HepG2 (cell line): ENCODE measurements around the gene RNU4-1. TPM values are rescaled to one million over a fixed set of nuclear protein-coding genes. Genes with fewer than 3 reads are reported as not detected.

ENCODE experiments used
- AHR ChIP-seq: IDR thresholded peaks from 2 replicates; pipeline ENCODE4 v1.6.1; 2018; ENCODE audit warnings: missing genetic modification reagents, missing compliant biosample characterization
- ARID2 ChIP-seq: sonication (generic); formaldehyde crosslinking; IDR thresholded peaks from 2 replicates; pipeline ENCODE4 v1.8.1; 2022; ENCODE audit warnings: mild to moderate bottlenecking, missing genetic modification reagents, borderline replicate concordance
- ARNTL ChIP-seq: sonication (generic); formaldehyde crosslinking; IDR thresholded peaks from 2 replicates; pipeline ENCODE4 v1.4.0; 2020; ENCODE audit warnings: mild to moderate bottlenecking, missing genetic modification reagents
- ATF7-NPFF ChIP-seq: sonication (generic); formaldehyde crosslinking; IDR thresholded peaks from 2 replicates; pipeline ENCODE4 v1.8.1; 2023; ENCODE audit warnings: mild to moderate bottlenecking, low read depth, missing genetic modification reagents, moderate library complexity
- FLYWCH1 ChIP-seq: sonication (generic); formaldehyde crosslinking; IDR thresholded peaks from 2 replicates; pipeline ENCODE4 v1.8.1; 2023; ENCODE audit warnings: mild to moderate bottlenecking, missing genetic modification reagents
- GATAD1 ChIP-seq: IDR thresholded peaks from 2 replicates; pipeline ENCODE4 v1.6.1; 2016; ENCODE audit warnings: missing genetic modification reagents, missing compliant biosample characterization
- MAZ ChIP-seq, 2 experiments: sonication (generic) in 1 of 2; formaldehyde crosslinking in 1 of 2; IDR thresholded peaks; 2 replicates each; pipeline versions ENCODE4 v1.5.0 to v1.6.1; 2012 to 2020; ENCODE audit warnings: low read depth in 2 of 2, mild to moderate bottlenecking in 2 of 2, borderline replicate concordance in 1 of 2, improper control_type of control experiment in 1 of 2, low read length in 1 of 2, missing genetic modification reagents in 1 of 2, moderate library complexity in 1 of 2
- NFRKB ChIP-seq: fragments of 450-650 bp; IDR thresholded peaks from 2 replicates; pipeline ENCODE4 v1.6.1; 2017
- NR2F2 ChIP-seq: IDR thresholded peaks from 2 replicates; pipeline ENCODE4 v1.6.1; 2012; ENCODE audit warnings: low read depth, inconsistent platforms, borderline replicate concordance
- RARA ChIP-seq: IDR thresholded peaks from 2 replicates; pipeline ENCODE4 v1.6.1; 2016; ENCODE audit warnings: missing genetic modification reagents, missing compliant biosample characterization
- RFX5 ChIP-seq: IDR thresholded peaks from 2 replicates; pipeline ENCODE4 v1.6.1; 2011; ENCODE audit warnings: low read depth, low read length, improper control_type of control experiment
- SAFB2 ChIP-seq: sonication (generic); formaldehyde crosslinking; IDR thresholded peaks from 2 replicates; pipeline ENCODE4 v1.5.1; 2020; ENCODE audit warnings: missing genetic modification reagents, low read depth, mild to moderate bottlenecking, borderline replicate concordance
- SRF ChIP-seq: IDR thresholded peaks from 2 replicates; pipeline ENCODE4 v1.6.1; 2011; ENCODE audit warnings: mild to moderate bottlenecking, low read depth, low read length, moderate library complexity
- TEAD2 ChIP-seq: sonication (generic); formaldehyde crosslinking; IDR thresholded peaks from 2 replicates; pipeline ENCODE4 v1.9.0; 2021; ENCODE audit warnings: missing genetic modification reagents
- ZNF180 ChIP-seq: sonication (generic); formaldehyde crosslinking; IDR thresholded peaks from 2 replicates; pipeline ENCODE4 v1.4.0; 2020; ENCODE audit warnings: low read depth, missing genetic modification reagents, borderline replicate concordance
- ZNF484 ChIP-seq: sonication (generic); formaldehyde crosslinking; IDR thresholded peaks from 2 replicates; pipeline ENCODE4 v1.5.1; 2020; ENCODE audit warnings: mild to moderate bottlenecking, low read depth, missing genetic modification reagents, borderline replicate concordance
- ZNF567 ChIP-seq: sonication (generic); formaldehyde crosslinking; IDR thresholded peaks from 2 replicates; pipeline ENCODE4 v1.8.1; 2023; ENCODE audit warnings: mild to moderate bottlenecking, missing genetic modification reagents, borderline replicate concordance
- ZNF616 ChIP-seq: sonication (generic); formaldehyde crosslinking; IDR thresholded peaks from 2 replicates; pipeline ENCODE4 v1.5.0; 2020; ENCODE audit warnings: low read depth, mild to moderate bottlenecking, missing genetic modification reagents
- ZNF660 ChIP-seq: sonication (generic); formaldehyde crosslinking; IDR thresholded peaks from 2 replicates; pipeline ENCODE4 v1.5.1; 2020; ENCODE audit warnings: mild to moderate bottlenecking, low read depth, missing genetic modification reagents, borderline replicate concordance
- ZNF7 ChIP-seq: IDR thresholded peaks from 2 replicates; pipeline ENCODE4 v1.6.1; 2016; ENCODE audit warnings: missing biosample characterization, missing genetic modification reagents
- ZNF792 ChIP-seq: IDR thresholded peaks from 2 replicates; pipeline ENCODE4 v1.6.1; 2016
- ZNF878 ChIP-seq: sonication (generic); formaldehyde crosslinking; IDR thresholded peaks from 2 replicates; pipeline ENCODE4 v1.8.1; 2023; ENCODE audit warnings: mild to moderate bottlenecking, missing genetic modification reagents, moderate library complexity
- polyA plus RNA-seq, 8 experiments: library from polyadenylated mRNA; depleted of rRNA in 3 of 8; stranded (reverse) in 7 of 8; unstranded in 1 of 8; fragments of >200 nt; fragmentation: Illumina TruSeq in 4 of 8; extraction: Trizol in 4 of 8; gene quantifications; 2 replicates each; pipeline versions ENCODE4 v1.2.1 to v1.2.3, GENCODE V29; 2011 to 2016; ENCODE audit warnings: low read depth in 4 of 8, missing spikeins in 1 of 8, mixed read lengths in 1 of 8; ENCODE audit not compliant: insufficient read depth in 1 of 8
- total RNA-seq, 5 experiments: library from RNA; depleted of rRNA; stranded (reverse); fragments of >200 nt; fragmentation: Illumina TruSeq; extraction: Trizol; gene quantifications; 2 replicates each; pipeline ENCODE4 v1.2.3, GENCODE V29; 2016; ENCODE audit warnings: low read depth in 1 of 5
- TF ChIP-seq, protein P1 (sequence below): sonication (generic); formaldehyde crosslinking; IDR thresholded peaks from 2 replicates; pipeline ENCODE4 v1.4.0; 2020; ENCODE audit warnings: mild to moderate bottlenecking, low read depth, missing genetic modification reagents
- TF ChIP-seq, protein P2 (sequence below): sonication (generic); formaldehyde crosslinking; IDR thresholded peaks from 2 replicates; pipeline ENCODE4 v1.4.0; 2020; ENCODE audit warnings: missing genetic modification reagents
- TF ChIP-seq, protein P3 (sequence below), 2 experiments: sonication (generic) in 1 of 2; formaldehyde crosslinking in 1 of 2; IDR thresholded peaks; 2 replicates each; pipeline versions ENCODE4 v1.4.0 to v1.6.1; 2018 to 2020; ENCODE audit warnings: missing genetic modification reagents in 2 of 2, borderline replicate concordance in 1 of 2, low read depth in 1 of 2, mild to moderate bottlenecking in 1 of 2, missing biosample characterization in 1 of 2

RNU4-1 gene
- total and polyA plus RNA-seq, 2 of the 13 experiments (the other 11 are each of a cell fraction or from before 2014, with no cell fraction given) = 7,407 TPM; not detected in 1

DNA sequence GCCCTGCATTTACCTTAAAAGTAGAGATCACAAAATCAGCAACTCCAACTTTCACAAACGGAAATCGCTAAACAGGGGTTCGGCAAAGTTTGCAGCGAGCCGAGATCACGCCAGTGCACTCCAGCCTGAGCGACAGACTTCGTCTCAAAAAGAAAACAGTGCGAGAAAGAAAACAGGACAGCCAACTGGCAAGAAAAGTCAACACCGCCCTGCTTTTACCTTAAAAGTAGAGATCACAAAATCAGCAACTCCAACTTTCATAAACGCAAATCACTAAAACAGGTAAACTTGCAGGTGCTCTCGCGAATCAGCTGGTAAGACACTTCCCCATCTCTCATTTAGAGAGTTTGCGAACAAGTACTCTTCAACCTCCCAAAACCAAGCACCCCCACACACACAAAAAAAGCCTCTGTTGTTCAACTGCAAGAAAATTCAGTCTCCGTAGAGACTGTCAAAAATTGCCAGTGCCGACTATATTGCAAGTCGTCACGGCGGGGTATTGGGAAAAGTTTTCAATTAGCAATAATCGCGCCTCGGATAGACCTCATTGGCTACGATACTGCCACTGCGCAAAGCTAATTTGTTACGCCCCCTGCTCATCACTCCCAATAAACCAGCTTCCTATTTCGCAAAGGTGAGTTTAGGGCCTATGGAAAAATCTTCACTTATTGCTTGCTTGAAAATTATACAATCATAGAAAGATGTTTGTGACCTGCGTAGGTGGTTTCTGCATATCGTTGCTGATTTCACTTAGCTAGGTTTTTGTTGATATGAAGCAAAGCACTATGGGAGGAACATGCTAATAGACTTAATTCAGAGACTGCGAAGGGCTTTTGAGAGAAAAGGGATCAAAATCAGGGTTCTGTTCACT is at the start of gene RNU4-1 (continued):
- TF ChIP-seq, protein P1, sequence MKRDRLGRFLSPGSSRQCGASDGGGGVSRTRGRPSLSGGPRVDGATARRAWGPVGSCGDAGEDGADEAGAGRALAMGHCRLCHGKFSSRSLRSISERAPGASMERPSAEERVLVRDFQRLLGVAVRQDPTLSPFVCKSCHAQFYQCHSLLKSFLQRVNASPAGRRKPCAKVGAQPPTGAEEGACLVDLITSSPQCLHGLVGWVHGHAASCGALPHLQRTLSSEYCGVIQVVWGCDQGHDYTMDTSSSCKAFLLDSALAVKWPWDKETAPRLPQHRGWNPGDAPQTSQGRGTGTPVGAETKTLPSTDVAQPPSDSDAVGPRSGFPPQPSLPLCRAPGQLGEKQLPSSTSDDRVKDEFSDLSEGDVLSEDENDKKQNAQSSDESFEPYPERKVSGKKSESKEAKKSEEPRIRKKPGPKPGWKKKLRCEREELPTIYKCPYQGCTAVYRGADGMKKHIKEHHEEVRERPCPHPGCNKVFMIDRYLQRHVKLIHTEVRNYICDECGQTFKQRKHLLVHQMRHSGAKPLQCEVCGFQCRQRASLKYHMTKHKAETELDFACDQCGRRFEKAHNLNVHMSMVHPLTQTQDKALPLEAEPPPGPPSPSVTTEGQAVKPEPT = no peak
- no peak for TF ChIP-seq MAZ (IDR thresholded peaks at IDR 0.05; ENCODE audit: borderline replicate concordance, low read depth, low read length)
- TF ChIP-seq MAZ (CRISPR knock-in tag; IDR thresholded peaks at IDR 0.05; ENCODE audit: low read depth) = no peak
- TF ChIP-seq ARNTL (CRISPR knock-in tag) = no peak
- no peak for TF ChIP-seq ZNF484
- TF ChIP-seq, protein P2, sequence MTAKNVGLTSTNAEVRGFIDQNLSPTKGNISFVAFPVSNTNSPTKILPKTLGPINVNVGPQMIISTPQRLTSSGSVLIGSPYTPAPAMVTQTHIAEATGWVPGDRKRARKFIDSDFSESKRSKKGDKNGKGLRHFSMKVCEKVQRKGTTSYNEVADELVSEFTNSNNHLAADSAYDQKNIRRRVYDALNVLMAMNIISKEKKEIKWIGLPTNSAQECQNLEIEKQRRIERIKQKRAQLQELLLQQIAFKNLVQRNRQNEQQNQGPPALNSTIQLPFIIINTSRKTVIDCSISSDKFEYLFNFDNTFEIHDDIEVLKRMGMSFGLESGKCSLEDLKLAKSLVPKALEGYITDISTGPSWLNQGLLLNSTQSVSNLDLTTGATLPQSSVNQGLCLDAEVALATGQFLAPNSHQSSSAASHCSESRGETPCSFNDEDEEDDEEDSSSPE = peak; percentile 61; the same call in 1 of the 2 replicates
- TF ChIP-seq SRF = no peak
- TF ChIP-seq NR2F2 = peak; percentile 68; the same call in 1 of the 2 replicates
- no peak for TF ChIP-seq TEAD2 (CRISPR knock-in tag)
- peak; percentile 36; the same call in 1 of the 2 replicates for TF ChIP-seq ATF7-NPFF (CRISPR knock-in tag)
- TF ChIP-seq GATAD1 (CRISPR knock-in tag) = peak; percentile 30; the same call in 1 of the 2 replicates
- 0 out of 2 replicates have a peak, but pooled peaks have one; percentile 6 for TF ChIP-seq ARID2 (CRISPR knock-in tag)
- no peak for TF ChIP-seq ZNF616 (CRISPR knock-in tag)
- TF ChIP-seq, protein P3, sequence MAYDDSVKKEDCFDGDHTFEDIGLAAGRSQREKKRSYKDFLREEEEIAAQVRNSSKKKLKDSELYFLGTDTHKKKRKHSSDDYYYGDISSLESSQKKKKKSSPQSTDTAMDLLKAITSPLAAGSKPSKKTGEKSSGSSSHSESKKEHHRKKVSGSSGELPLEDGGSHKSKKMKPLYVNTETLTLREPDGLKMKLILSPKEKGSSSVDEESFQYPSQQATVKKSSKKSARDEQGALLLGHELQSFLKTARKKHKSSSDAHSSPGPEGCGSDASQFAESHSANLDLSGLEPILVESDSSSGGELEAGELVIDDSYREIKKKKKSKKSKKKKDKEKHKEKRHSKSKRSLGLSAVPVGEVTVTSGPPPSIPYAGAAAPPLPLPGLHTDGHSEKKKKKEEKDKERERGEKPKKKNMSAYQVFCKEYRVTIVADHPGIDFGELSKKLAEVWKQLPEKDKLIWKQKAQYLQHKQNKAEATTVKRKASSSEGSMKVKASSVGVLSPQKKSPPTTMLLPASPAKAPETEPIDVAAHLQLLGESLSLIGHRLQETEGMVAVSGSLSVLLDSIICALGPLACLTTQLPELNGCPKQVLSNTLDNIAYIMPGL (CRISPR knock-in tag; IDR thresholded peaks at IDR 0.05; ENCODE audit: borderline replicate concordance in 1 of 2, low read depth in 1 of 2) = no peak
- 0 out of 2 replicates have a peak, but pooled peaks have one; percentile 46 for TF ChIP-seq ZNF7 (CRISPR knock-in tag)
- no peak for TF ChIP-seq RFX5
- TF ChIP-seq ZNF792 (CRISPR knock-in tag) = no peak; the same call in 1 of the 2 replicates
- TF ChIP-seq RARA (CRISPR knock-in tag) = peak; percentile 41
- TF ChIP-seq SAFB2 (CRISPR knock-in tag) = peak; percentile 38; the same call in 1 of the 2 replicates
- TF ChIP-seq ZNF660 = no peak
- no peak for TF ChIP-seq NFRKB
- peak; percentile 8; the same call in 1 of the 2 replicates for TF ChIP-seq ZNF180 (CRISPR knock-in tag)
- no peak for TF ChIP-seq AHR (CRISPR knock-in tag)
- TF ChIP-seq FLYWCH1 = no peak
- TF ChIP-seq ZNF878 = peak; percentile 91
- no peak for TF ChIP-seq ZNF567
